H9 (cell line): ENCODE data around the gene CEP152. TPM values are rescaled to one million over a fixed set of nuclear protein-coding genes. Genes with fewer than 3 reads are reported as not detected.
A peak's percentile ranks its signal among the peaks of the same experiment; 100 is the strongest.

Experiments
- DNase-seq: peaks from one replicate; pipeline ENCODE4 v3.0.0-alpha.2; 2017
- H2AFZ ChIP-seq: one replicate; pipeline ENCODE4 v1.6.1; 2013; ENCODE audit warnings: mild to moderate bottlenecking, low read length, control low read depth, moderate library complexity
- H2AK5ac ChIP-seq: 2 replicates; pipeline ENCODE4 v1.6.1; 2013; ENCODE audit warnings: low read length, control low read depth, mixed read lengths; ENCODE audit not compliant: insufficient read length
- H2BK120ac ChIP-seq: one replicate; pipeline ENCODE4 v1.6.1; 2013; ENCODE audit warnings: low read depth, mild to moderate bottlenecking, low read length, control low read depth, inconsistent platforms; ENCODE audit not compliant: poor library complexity, severe bottlenecking
- H2BK12ac ChIP-seq: 2 replicates; pipeline ENCODE4 v1.6.1; 2013; ENCODE audit warnings: low read length, control low read depth, mixed read lengths, low read depth; ENCODE audit not compliant: insufficient read length
- H2BK15ac ChIP-seq: 2 replicates; pipeline ENCODE4 v1.6.1; 2013; ENCODE audit warnings: low read depth, low read length, control low read depth
- H2BK20ac ChIP-seq: one replicate; pipeline ENCODE4 v1.6.1; 2013; ENCODE audit warnings: low read depth, mild to moderate bottlenecking, low read length, control low read depth, inconsistent platforms; ENCODE audit not compliant: poor library complexity, severe bottlenecking
- H2BK5ac ChIP-seq: 2 replicates; pipeline ENCODE4 v1.6.1; 2013; ENCODE audit warnings: low read length, control low read depth, mixed read lengths; ENCODE audit not compliant: insufficient read length
- H3K14ac ChIP-seq: 2 replicates; pipeline ENCODE4 v1.6.1; 2013; ENCODE audit warnings: low read length, control low read depth; ENCODE audit not compliant: insufficient read depth
- H3K18ac ChIP-seq: 2 replicates; pipeline ENCODE4 v1.6.1; 2013; ENCODE audit warnings: low read depth, mild to moderate bottlenecking, mixed read lengths, low read length, control low read depth; ENCODE audit not compliant: insufficient read length
- H3K23ac ChIP-seq: 2 replicates; pipeline ENCODE4 v1.6.1; 2013; ENCODE audit warnings: low read length, control low read depth, mixed read lengths, low read depth; ENCODE audit not compliant: insufficient read length
- H3K23me2 ChIP-seq: 2 replicates; pipeline ENCODE4 v1.6.1; 2013; ENCODE audit warnings: low read depth, mild to moderate bottlenecking, mixed read lengths, low read length, control low read depth; ENCODE audit not compliant: insufficient read length, poor library complexity, severe bottlenecking
- H3K27ac ChIP-seq: 2 replicates; pipeline ENCODE4 v1.5.1; 2013; ENCODE audit warnings: low read length, control low read depth, mixed read lengths, low read depth; ENCODE audit not compliant: insufficient read length
- H3K27me3 ChIP-seq: 2 replicates; pipeline ENCODE4 v1.6.1; 2013; ENCODE audit warnings: low read length, control low read depth, inconsistent platforms; ENCODE audit not compliant: insufficient read depth
- H3K4ac ChIP-seq: 2 replicates; pipeline ENCODE4 v1.6.1; 2013; ENCODE audit warnings: low read depth, mild to moderate bottlenecking, control low read depth, inconsistent platforms, low read length, moderate library complexity
- H3K4me1 ChIP-seq: 2 replicates; pipeline ENCODE4 v1.6.1; 2013; ENCODE audit warnings: low read length, control low read depth, inconsistent platforms; ENCODE audit not compliant: insufficient read depth
- H3K4me2 ChIP-seq: 2 replicates; pipeline ENCODE4 v1.6.1; 2013; ENCODE audit warnings: low read length, control low read depth, mixed read lengths; ENCODE audit not compliant: insufficient read length, insufficient read depth
- H3K56ac ChIP-seq: 2 replicates; pipeline ENCODE4 v1.6.1; 2013; ENCODE audit warnings: low read depth, mild to moderate bottlenecking, mixed read lengths, low read length, control low read depth; ENCODE audit not compliant: insufficient read length
- H3K79me1 ChIP-seq: 2 replicates; pipeline ENCODE4 v1.6.1; 2013; ENCODE audit warnings: low read depth, mild to moderate bottlenecking, moderate library complexity, low read length, control low read depth, inconsistent platforms; ENCODE audit not compliant: insufficient read depth, poor library complexity, severe bottlenecking
- H3K79me2 ChIP-seq: 2 replicates; pipeline ENCODE4 v1.6.1; 2013; ENCODE audit warnings: low read length, control low read depth, inconsistent platforms; ENCODE audit not compliant: insufficient read depth
- H3K9ac ChIP-seq: 2 replicates; pipeline ENCODE4 v1.6.1; 2013; ENCODE audit warnings: low read length, control low read depth, mixed read lengths; ENCODE audit not compliant: insufficient read length; ENCODE audit errors: extremely low read depth
- H3K9me3 ChIP-seq: one replicate; pipeline ENCODE4 v1.6.1; 2013; ENCODE audit warnings: low read depth, low read length, inconsistent platforms; ENCODE audit not compliant: control insufficient read depth
- H3T11ph ChIP-seq: one replicate; pipeline ENCODE4 v1.6.1; 2013; ENCODE audit warnings: mild to moderate bottlenecking, low read length, control low read depth, inconsistent platforms
- H4K20me1 ChIP-seq: one replicate; pipeline ENCODE4 v1.6.1; 2013; ENCODE audit not compliant: control insufficient read depth, insufficient read length, insufficient read depth
- H4K5ac ChIP-seq: 2 replicates; pipeline ENCODE4 v1.6.1; 2013; ENCODE audit warnings: low read depth, mild to moderate bottlenecking, mixed read lengths, low read length, control low read depth; ENCODE audit not compliant: insufficient read length
- H4K8ac ChIP-seq: replicated peaks from 2 replicates; pipeline ENCODE4 v1.6.1; 2013; ENCODE audit warnings: low read length, control low read depth, mixed read lengths, low read depth; ENCODE audit not compliant: insufficient read length
- H4K91ac ChIP-seq: 2 replicates; pipeline ENCODE4 v1.6.1; 2013; ENCODE audit warnings: low read depth, mild to moderate bottlenecking, moderate library complexity, mixed read lengths, low read length, control low read depth; ENCODE audit not compliant: insufficient read length
- H3K27ac Mint-ChIP-seq, 3 experiments: 2 replicates in 2 of 3; 3 replicates in 1 of 3; pipeline ENCODE4 v1.8.0; 2020 to 2021; ENCODE audit warnings: mixed read lengths in 3 of 3, mild to moderate bottlenecking in 1 of 3, moderate library complexity in 1 of 3
- H3K27me3 Mint-ChIP-seq: 2 replicates; pipeline ENCODE4 v1.8.0; 2021; ENCODE audit warnings: low read depth, mild to moderate bottlenecking, moderate library complexity, mixed read lengths
- H3K36me3 Mint-ChIP-seq, 3 experiments: 2 replicates in 2 of 3; 3 replicates in 1 of 3; pipeline ENCODE4 v1.8.0; 2020 to 2021; ENCODE audit warnings: low read depth in 3 of 3, mixed read lengths in 3 of 3; ENCODE audit not compliant: insufficient read depth in 1 of 3
- H3K4me1 Mint-ChIP-seq, 2 experiments: 2 replicates each; pipeline ENCODE4 v1.8.0; 2020; ENCODE audit warnings: mixed read lengths in 2 of 2
- H3K4me3 Mint-ChIP-seq, 2 experiments: 2 replicates in 1 of 2; 3 replicates in 1 of 2; pipeline ENCODE4 v1.8.0; 2020 to 2021; ENCODE audit warnings: mild to moderate bottlenecking in 2 of 2, mixed read lengths in 2 of 2, moderate library complexity in 1 of 2
- H3K9me3 Mint-ChIP-seq, 2 experiments: 2 replicates in 1 of 2; 3 replicates in 1 of 2; pipeline ENCODE4 v1.8.0; 2020; ENCODE audit warnings: mild to moderate bottlenecking in 2 of 2, mixed read lengths in 2 of 2, moderate library complexity in 1 of 2
- WGBS: extraction: QIAGEN DNeasy Blood & Tissue Kit; methylation state at CpG from one replicate; pipeline ENCODE4 v1.1.7; 2013; ENCODE audit warnings: missing lambda C conversion rate, low lambda C conversion rate, mixed read lengths; ENCODE audit not compliant: insufficient read length; ENCODE audit errors: extremely low coverage; 5-methylcytosine and 5-hydroxymethylcytosine counted together
- total RNA-seq: library from RNA; stranded (reverse); gene quantifications from 2 replicates; pipeline ENCODE4 v1.2.1, GENCODE V29; 2021
- TF ChIP-seq, protein P1 (sequence below): fragments of 200-600 bp; sonication (generic); conservative IDR thresholded peaks from 3 replicates; pipeline ENCODE4 v1.8.0; 2021; ENCODE audit warnings: antibody characterized with exemption, mild to moderate bottlenecking

Gene CEP152
- total RNA-seq, 1 experiment from 2014 or later: 10.9 TPM

DNA sequence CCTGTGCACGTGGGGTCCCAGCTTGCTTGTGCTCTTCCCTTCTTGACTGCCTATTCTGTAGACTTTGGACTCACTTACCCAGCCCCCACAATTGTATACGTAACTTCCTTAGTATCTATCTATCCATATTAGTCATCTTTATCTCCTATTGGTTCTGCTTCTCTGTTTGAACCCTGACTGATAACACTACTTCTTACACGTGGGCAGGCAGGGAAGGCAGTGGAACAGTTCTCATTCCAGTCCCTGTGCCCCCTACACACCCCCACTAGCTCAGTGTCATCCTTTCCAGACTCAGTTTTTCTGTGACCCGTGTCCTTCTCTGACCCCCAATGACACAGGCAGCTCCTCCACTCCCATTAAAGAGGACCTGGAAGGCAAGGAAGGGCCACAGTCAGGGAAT lies 91.2 kb downstream of the CEP152 start:
- no peak for DNase-seq
- no peaks in the 10 kb centered on the region for H3K27me3 Mint-ChIP-seq

More for the DNA sequence above, 91.2 kb downstream of the CEP152 start:
- Histone ChIP-seq H4K5ac (no peak overlapping the region), H4K8ac (no peak overlapping the region), H3K23ac (no peak overlapping the region), H2BK12ac (no peak overlapping the region), H3K9me3 (no peaks in the 10 kb centered on the region), H3K56ac (no peak overlapping the region), H2BK20ac (no peak overlapping the region), H3K9ac (no peak overlapping the region), H3K4me2 (no peak overlapping the region), H2BK5ac (no peak overlapping the region), H2AK5ac (no peak overlapping the region), H3K4me1 (no peaks in the 10 kb centered on the region), H3K79me1 (no peaks in the 10 kb centered on the region), H3K4ac (no peak overlapping the region), H2BK120ac (no peak overlapping the region), H3K14ac (no peak overlapping the region), H2AFZ (no peak overlapping the region), H3K27me3 (no peaks in the 10 kb centered on the region), H3K79me2 (no peaks in the 10 kb centered on the region), H2BK15ac (no peak overlapping the region), H3K18ac (no peak overlapping the region), H4K91ac (no peak overlapping the region), H3K27ac (no peak overlapping the region), H3K23me2 (no peaks in the 10 kb centered on the region), H4K20me1 (no peaks in the 10 kb centered on the region), H3T11ph (no peak overlapping the region)
- peaks cover 5 to 17% (median 13%) of the 10 kb centered on the region in 3 experiments; a peak in 6 of 7 replicates for H3K36me3 Mint-ChIP-seq
- no peaks in the 10 kb centered on the region for H3K4me1 Mint-ChIP-seq
- H3K27ac Mint-ChIP-seq: peak overlapping the region in 1 of 3 experiments; percentile 58; a peak in 2 of 7 replicates
- no CpG with 5 or more reads among the region's 4 CpGs for WGBS
- TF ChIP-seq, protein P1, sequence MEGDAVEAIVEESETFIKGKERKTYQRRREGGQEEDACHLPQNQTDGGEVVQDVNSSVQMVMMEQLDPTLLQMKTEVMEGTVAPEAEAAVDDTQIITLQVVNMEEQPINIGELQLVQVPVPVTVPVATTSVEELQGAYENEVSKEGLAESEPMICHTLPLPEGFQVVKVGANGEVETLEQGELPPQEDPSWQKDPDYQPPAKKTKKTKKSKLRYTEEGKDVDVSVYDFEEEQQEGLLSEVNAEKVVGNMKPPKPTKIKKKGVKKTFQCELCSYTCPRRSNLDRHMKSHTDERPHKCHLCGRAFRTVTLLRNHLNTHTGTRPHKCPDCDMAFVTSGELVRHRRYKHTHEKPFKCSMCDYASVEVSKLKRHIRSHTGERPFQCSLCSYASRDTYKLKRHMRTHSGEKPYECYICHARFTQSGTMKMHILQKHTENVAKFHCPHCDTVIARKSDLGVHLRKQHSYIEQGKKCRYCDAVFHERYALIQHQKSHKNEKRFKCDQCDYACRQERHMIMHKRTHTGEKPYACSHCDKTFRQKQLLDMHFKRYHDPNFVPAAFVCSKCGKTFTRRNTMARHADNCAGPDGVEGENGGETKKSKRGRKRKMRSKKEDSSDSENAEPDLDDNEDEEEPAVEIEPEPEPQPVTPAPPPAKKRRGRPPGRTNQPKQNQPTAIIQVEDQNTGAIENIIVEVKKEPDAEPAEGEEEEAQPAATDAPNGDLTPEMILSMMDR: no peak
- H3K4me3 Mint-ChIP-seq: no peak overlapping the region
- H3K9me3 Mint-ChIP-seq: peaks cover 4 to 11% of the 10 kb centered on the region in 2 experiments; a peak in 4 of 5 replicates
